ENCODE data around the gene FBXL3. TPM values are rescaled to one million over a fixed set of nuclear protein-coding genes. Genes with fewer than 3 reads are reported as not detected.

FBXL3 gene
- total and polyA plus RNA-seq, 2 of the 4 experiments (the other 2 are of a cell fraction) = 15.3 to 43.6 TPM

DNA sequence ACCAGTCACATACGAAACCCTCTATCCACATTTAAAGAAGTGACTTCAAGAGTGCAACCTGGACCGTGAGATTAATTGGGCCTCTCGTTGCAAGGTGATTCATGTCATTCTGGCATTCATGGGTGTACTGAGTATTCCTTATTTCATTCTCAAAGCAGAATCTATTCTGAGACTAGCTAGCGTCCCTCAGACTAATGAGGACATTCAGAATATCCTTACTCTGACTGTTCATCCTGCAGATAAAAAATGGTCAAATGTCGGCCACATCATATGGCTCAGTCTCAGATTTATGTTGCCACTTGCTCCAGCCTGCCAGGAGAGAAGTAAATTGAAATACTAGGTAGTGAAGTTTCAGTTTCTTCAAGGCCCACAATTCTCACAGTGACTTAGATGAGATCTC lies 71.3 kb downstream of the FBXL3 start:
- Histone ChIP-seq H2AK9ac (replicated peaks; ENCODE audit: low read depth, low read length, poor library complexity) (no peak overlapping the region), H3K36me3 (ENCODE audit: control insufficient read depth, insufficient read depth, low read length) (no peaks in the 10 kb centered on the region), H3K56ac (ENCODE audit: extremely low read depth, insufficient read depth, low read length) (no peak overlapping the region), H3K9me3 (ENCODE audit: control insufficient read depth, insufficient read depth, low read length) (peaks cover 6% of the 10 kb centered on the region), H2BK120ac (ENCODE audit: low read depth, low read length) (no peak overlapping the region), H2BK5ac (ENCODE audit: low read depth, low read length, poor library complexity, severe bottlenecking) (no peak overlapping the region), H3K23ac (ENCODE audit: low read depth, low read length) (no peak overlapping the region), H3K4me3 (ENCODE audit: insufficient read depth, low read depth, low read length) (no peak overlapping the region), H4K5ac (ENCODE audit: low read depth, low read length) (no peak overlapping the region), H2AFZ (replicated peaks; ENCODE audit: low read length, poor library complexity) (no peak overlapping the region), H4K20me1 (ENCODE audit: insufficient read depth, low read length) (no peaks in the 10 kb centered on the region), H4K91ac (ENCODE audit: insufficient read depth, low read depth, low read length) (no peak overlapping the region), H3K9ac (ENCODE audit: low read depth, low read length) (no peak overlapping the region), H2BK15ac (ENCODE audit: low read depth, low read length) (no peak overlapping the region), H3K4me2 (ENCODE audit: low read depth, low read length) (no peak overlapping the region), H3K79me1 (ENCODE audit: low read depth in 1 of 2, low read length in 2 of 2) (no peaks in the 10 kb centered on the region), H3K27ac (ENCODE audit: insufficient read depth, low read length) (no peak overlapping the region), H3K9me1 (ENCODE audit: insufficient read depth, low read length) (no peaks in the 10 kb centered on the region), H3K4me1 (ENCODE audit: control insufficient read depth, insufficient read depth, low read length) (no peaks in the 10 kb centered on the region), H3K4ac (ENCODE audit: low read depth, low read length) (no peak overlapping the region), H2BK20ac (ENCODE audit: low read depth, low read length) (no peak overlapping the region), H3K14ac (replicated peaks; ENCODE audit: low read depth, low read length) (no peak overlapping the region), H2AK5ac (ENCODE audit: low read depth, low read length) (no peak overlapping the region), H3K27me3 (ENCODE audit: control insufficient read depth, insufficient read depth, low read length) (peaks cover 6% of the 10 kb centered on the region; the same call in 1 of the 2 replicates), H4K8ac (ENCODE audit: low read depth in 2 of 2, low read length in 2 of 2) (no peak overlapping the region), H3K18ac (ENCODE audit: low read depth, low read length) (no peak overlapping the region)
- TF ChIP-seq NFE2L2 (IDR thresholded peaks at IDR 0.05; ENCODE audit: low read depth, low read length) (no peak), POLR2A (IDR thresholded peaks at IDR 0.05; ENCODE audit: low read depth, low read length) (no peak), BHLHE40 (IDR thresholded peaks at IDR 0.05; ENCODE audit: low read depth, low read length) (no peak), SMC3 (IDR thresholded peaks at IDR 0.05; ENCODE audit: low read depth, low read length) (no peak), MXI1 (IDR thresholded peaks at IDR 0.05; ENCODE audit: borderline replicate concordance, low read depth, low read length) (no peak)
- TF ChIP-seq, protein P1, sequence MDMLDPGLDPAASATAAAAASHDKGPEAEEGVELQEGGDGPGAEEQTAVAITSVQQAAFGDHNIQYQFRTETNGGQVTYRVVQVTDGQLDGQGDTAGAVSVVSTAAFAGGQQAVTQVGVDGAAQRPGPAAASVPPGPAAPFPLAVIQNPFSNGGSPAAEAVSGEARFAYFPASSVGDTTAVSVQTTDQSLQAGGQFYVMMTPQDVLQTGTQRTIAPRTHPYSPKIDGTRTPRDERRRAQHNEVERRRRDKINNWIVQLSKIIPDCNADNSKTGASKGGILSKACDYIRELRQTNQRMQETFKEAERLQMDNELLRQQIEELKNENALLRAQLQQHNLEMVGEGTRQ (IDR thresholded peaks at IDR 0.05; ENCODE audit: low read depth, low read length) = no peak
- TF ChIP-seq, protein P2, sequence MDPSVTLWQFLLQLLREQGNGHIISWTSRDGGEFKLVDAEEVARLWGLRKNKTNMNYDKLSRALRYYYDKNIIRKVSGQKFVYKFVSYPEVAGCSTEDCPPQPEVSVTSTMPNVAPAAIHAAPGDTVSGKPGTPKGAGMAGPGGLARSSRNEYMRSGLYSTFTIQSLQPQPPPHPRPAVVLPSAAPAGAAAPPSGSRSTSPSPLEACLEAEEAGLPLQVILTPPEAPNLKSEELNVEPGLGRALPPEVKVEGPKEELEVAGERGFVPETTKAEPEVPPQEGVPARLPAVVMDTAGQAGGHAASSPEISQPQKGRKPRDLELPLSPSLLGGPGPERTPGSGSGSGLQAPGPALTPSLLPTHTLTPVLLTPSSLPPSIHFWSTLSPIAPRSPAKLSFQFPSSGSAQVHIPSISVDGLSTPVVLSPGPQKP (IDR thresholded peaks at IDR 0.05; ENCODE audit: borderline replicate concordance, low read depth, low read length) = no peak
- TF ChIP-seq, protein P3, sequence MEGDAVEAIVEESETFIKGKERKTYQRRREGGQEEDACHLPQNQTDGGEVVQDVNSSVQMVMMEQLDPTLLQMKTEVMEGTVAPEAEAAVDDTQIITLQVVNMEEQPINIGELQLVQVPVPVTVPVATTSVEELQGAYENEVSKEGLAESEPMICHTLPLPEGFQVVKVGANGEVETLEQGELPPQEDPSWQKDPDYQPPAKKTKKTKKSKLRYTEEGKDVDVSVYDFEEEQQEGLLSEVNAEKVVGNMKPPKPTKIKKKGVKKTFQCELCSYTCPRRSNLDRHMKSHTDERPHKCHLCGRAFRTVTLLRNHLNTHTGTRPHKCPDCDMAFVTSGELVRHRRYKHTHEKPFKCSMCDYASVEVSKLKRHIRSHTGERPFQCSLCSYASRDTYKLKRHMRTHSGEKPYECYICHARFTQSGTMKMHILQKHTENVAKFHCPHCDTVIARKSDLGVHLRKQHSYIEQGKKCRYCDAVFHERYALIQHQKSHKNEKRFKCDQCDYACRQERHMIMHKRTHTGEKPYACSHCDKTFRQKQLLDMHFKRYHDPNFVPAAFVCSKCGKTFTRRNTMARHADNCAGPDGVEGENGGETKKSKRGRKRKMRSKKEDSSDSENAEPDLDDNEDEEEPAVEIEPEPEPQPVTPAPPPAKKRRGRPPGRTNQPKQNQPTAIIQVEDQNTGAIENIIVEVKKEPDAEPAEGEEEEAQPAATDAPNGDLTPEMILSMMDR (conservative IDR thresholded peaks at IDR 0.05; ENCODE audit: low read depth, low read length) = no peak
- dilution Hi-C loops (cut with HindIII; ENCODE audit: low sequenced_read_pairs, unreplicated experiment) = no loop called here
- in situ Hi-C loops (cut with MboI; ENCODE audit: low sequenced_read_pairs) = no loop called here
- intact Hi-C loops (cut with micrococcal nuclease) = no loop called here
- POLR2A ChIA-PET (ENCODE audit: unreplicated experiment) = no interaction called here
- no CpG with 5 or more reads among the region's 5 CpGs for WGBS, 2 experiments (ENCODE audit: extremely low coverage in 2 of 2, insufficient read length in 1 of 2)
- DNase-seq (no peak), ATAC-seq (ENCODE audit: low read depth) (no peak)
- CTCF ChIA-PET = no interaction called here
- no TSS peak for BruUV-seq (replicated peaks)
